ENCODE measurements around the gene GSAP. TPM values are rescaled to one million over a fixed set of nuclear protein-coding genes. Genes with fewer than 3 reads are reported as not detected.

Gene GSAP
- total RNA-seq, 1 donor from 2014 or later, result 13.0 TPM

DNA sequence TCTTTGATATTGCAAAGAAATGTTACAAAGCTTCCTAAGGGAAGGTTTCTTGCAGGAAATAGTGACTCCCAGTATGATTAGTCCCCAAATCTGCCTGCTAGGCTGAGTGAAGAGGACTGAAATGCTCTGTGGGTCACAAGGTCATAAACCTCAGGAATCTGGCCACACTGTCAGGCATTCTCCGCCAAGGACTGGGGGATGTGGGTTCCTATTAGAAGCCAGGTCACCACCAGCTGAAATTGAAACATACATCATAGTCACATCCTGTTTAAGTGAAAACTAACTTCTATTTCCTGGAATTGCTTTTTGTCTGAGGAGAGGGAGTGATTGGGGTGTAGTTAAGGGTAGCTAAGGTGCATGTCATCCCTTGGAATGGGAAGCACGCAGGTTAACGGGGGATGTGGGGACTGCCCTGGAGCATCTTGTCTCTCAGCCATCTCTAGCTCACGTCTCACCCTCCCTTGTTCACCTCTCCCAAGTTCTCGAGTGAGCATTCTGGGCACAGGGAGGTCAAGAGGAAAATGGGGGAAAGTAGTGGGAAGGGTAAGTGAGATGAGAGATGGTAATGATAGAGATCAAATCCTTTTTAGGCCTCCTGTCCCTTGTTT lies 12.0 kb upstream of the GSAP start:
- DNase-seq (ENCODE audit: extremely low spot score in 2 of 2), result no peak
- intact Hi-C loops (cut with DNase I), result no loop called here
- no peak overlapping the region for H3K27ac ChIP-seq
- no peak overlapping the region for H3K4me3 ChIP-seq
- H3K9me3 ChIP-seq, result no peaks in the 10 kb centered on the region
- no peaks in the 10 kb centered on the region for H3K4me1 ChIP-seq
- no peaks in the 10 kb centered on the region for H3K36me3 ChIP-seq
- TF ChIP-seq POLR2A (IDR thresholded peaks at IDR 0.05) (no peak), CTCF (IDR thresholded peaks at IDR 0.05) (no peak), POLR2AphosphoS5 (IDR thresholded peaks at IDR 0.05; ENCODE audit: insufficient read depth in 1 of 2, low read depth in 1 of 2) (no peak)
- H3K27me3 ChIP-seq, result no peaks in the 10 kb centered on the region

- intact Hi-C loops (cut with DNase I), result no loop called here
- Histone ChIP-seq H3K27me3 (no peaks in the 10 kb centered on the region), H3K4me1 (no peaks in the 10 kb centered on the region), H3K4me3 (no peak overlapping the region), H3K27ac (no peak overlapping the region), H3K9me3 (no peaks in the 10 kb centered on the region), H3K36me3 (no peaks in the 10 kb centered on the region)
- TF ChIP-seq POLR2AphosphoS5 (IDR thresholded peaks at IDR 0.05; ENCODE audit: insufficient read depth in 1 of 2, low read depth in 1 of 2) (no peak), CTCF (IDR thresholded peaks at IDR 0.05) (no peak), POLR2A (IDR thresholded peaks at IDR 0.05) (no peak)
- no peak for DNase-seq (ENCODE audit: extremely low spot score in 2 of 2)
Observed at GRCh38 chr7:77426521-77427051, 10.4 kb upstream of the GSAP start.

- Histone ChIP-seq H3K4me3 (no peak overlapping the region), H3K9me3 (no peaks in the 10 kb centered on the region), H3K36me3 (no peaks in the 10 kb centered on the region), H3K27me3 (no peaks in the 10 kb centered on the region), H3K4me1 (no peaks in the 10 kb centered on the region), H3K27ac (no peak overlapping the region)
- no peak for DNase-seq (ENCODE audit: extremely low spot score in 2 of 2)
- TF ChIP-seq POLR2AphosphoS5 (IDR thresholded peaks at IDR 0.05; ENCODE audit: insufficient read depth in 1 of 2, low read depth in 1 of 2) (no peak), POLR2A (IDR thresholded peaks at IDR 0.05) (no peak), CTCF (IDR thresholded peaks at IDR 0.05) (no peak)
- intact Hi-C loops (cut with DNase I), result no loop called here
Observed at GRCh38 chr7:77426052-77426404, 9.9 kb upstream of the GSAP start.

- Histone ChIP-seq H3K9me3 (no peaks in the 10 kb centered on the region), H3K36me3 (no peaks in the 10 kb centered on the region), H3K27me3 (no peaks in the 10 kb centered on the region), H3K4me1 (no peaks in the 10 kb centered on the region), H3K27ac (no peak overlapping the region), H3K4me3 (no peak overlapping the region)
- intact Hi-C loops (cut with DNase I), result no loop called here
- no peak for DNase-seq (ENCODE audit: extremely low spot score in 2 of 2)
- no peak for TF ChIP-seq CTCF (IDR thresholded peaks at IDR 0.05)
- TF ChIP-seq POLR2A (IDR thresholded peaks at IDR 0.05), result no peak
- TF ChIP-seq POLR2AphosphoS5 (IDR thresholded peaks at IDR 0.05; ENCODE audit: insufficient read depth in 1 of 2, low read depth in 1 of 2), result no peak
Observed at GRCh38 chr7:77425101-77426051, 9.2 kb upstream of the GSAP start.
